Activated CD4-positive, alpha-beta T cell treated with anti-CD3 and anti-CD28 coated beads, Interleukin-2, Interleukin-4, amounts not matched to agents 100 ng/mL and 50 ng/mL, durations not matched to agents 16 hours and 8 hours (primary cell): ENCODE results near the gene SLC48A1.
"Not testable (repeated sequence)": the region's sequence is repeated elsewhere in the genome, so short reads cannot be mapped to it uniquely, and the experiment has no call there.

Experiments
- DNase-seq: peaks from one replicate; pipeline ENCODE4 v3.0.0-alpha.2; 2020; ENCODE audit warnings: low spot score

The SLC48A1 gene

DNA sequence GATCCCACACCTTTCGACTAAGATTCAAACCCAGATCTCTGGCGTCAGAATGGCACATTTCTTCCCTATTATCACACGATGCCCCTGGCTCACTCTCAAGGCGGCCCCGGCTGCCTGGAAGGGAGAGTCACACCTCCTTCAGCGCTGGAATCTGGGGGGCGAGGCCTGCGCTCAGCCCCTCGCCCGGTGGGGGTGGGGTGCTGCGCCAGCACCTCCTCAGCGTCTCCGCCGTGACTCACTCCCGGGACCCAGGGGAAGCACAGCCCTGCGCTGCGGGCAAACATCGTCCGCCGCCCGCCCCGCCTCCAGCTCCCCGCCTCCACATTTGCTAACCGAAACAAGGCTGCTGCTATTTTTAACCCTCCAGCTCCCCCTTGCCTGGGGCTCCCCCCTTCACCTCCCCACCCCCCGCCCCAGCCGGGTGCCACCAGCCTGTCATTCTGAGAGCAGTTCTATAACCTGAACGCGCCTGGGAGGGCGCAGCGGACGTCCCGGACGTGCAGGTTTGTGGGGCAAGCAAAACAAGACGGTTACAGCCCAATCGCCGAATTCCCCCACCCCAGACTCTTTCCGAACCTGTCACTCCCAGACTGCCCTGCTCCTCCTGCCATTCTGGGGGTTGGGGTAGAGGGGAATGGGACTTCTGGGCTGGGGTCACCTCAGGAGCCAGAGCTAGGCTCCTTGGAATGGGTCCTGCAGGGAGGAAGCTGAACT is 39.9 kb downstream of the SLC48A1 start:
- peak; percentile 96 for DNase-seq

DNA sequence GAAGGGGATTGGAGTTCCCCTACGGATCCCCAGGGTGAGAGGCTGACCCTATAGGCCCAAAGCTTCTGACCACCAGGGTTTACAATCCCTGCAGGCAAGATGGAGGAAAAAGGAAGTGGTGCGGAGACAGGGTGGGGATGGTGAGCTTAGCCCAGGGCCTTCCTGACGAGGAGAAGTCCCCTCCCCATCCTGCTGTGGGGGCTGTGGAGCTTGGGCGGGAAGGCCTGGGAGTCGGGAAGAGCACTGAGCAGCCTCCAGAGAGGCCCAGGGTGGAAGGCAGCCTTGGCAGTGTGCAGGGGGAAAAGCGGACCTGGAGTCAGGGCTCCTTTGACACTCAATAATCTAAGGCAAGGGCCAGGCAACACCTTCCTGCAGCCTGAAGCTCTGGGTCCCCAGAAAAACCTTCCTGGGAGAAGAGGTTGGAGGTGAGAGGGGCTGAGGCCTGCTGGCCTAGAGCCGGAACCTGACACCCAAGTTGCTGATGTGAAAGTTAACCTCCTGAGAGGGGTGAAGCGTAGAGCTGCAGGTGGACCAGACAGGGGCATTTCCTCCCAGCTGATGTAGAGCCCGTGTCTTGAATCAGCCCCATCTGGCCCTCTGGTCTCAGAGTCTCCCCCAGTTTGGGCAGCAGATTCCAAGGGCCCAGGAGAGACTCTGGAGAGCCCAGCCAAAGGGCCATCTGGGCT is 40.6 kb downstream of the SLC48A1 start:
- DNase-seq = no peak

DNA sequence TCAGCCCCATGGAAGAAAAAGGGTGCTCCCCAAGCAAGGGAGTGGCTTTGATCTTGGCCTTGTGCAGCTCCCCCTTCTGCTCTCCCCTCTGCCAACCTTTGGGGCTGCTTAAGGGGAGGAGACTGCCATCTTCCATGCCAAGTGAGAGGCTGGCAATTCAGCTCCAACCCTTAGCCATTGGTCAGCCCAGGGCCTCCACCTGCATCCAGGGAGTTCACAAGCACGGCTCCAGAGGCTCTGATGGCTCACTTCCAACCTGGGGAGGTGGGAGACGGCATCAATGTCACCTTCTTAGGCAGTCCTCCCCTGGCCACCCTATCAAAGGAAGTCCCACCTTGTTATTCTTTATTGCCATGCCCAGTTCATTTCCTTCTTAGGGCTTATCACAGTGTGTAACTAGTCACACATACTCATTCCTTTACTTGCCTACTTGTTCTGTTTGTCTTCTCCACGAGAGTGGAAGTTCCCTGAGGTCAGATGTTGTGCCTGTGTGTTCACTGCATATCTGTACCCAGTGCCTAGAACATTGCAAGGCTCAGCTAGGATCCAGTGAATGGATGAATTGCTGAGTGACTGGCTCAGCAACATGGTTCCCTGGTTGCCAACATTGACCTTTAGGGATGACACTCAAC is 41.6 kb downstream of the SLC48A1 start:
- peak; percentile 70 for DNase-seq

DNA sequence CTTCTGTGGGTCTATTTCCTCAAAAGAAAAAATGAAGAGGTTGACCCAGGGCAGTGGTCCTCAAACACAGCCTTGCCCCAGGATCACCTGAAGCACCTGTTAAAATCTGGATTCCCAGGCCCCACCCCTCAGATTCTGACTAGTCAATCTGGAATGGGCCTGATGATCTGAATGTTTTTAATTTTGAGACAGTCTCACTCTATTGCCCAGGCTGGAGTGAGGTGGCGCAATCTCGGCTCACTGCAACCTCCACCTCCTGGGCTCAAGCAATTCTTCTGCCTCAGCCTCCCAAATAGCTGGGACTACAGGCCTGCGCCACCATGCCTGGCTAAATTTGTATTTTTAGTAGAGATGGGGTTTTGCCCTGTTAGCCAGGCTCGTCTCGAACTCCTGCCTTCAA is 42.4 kb downstream of the SLC48A1 start:
- DNase-seq = not testable (repeated sequence)

DNA sequence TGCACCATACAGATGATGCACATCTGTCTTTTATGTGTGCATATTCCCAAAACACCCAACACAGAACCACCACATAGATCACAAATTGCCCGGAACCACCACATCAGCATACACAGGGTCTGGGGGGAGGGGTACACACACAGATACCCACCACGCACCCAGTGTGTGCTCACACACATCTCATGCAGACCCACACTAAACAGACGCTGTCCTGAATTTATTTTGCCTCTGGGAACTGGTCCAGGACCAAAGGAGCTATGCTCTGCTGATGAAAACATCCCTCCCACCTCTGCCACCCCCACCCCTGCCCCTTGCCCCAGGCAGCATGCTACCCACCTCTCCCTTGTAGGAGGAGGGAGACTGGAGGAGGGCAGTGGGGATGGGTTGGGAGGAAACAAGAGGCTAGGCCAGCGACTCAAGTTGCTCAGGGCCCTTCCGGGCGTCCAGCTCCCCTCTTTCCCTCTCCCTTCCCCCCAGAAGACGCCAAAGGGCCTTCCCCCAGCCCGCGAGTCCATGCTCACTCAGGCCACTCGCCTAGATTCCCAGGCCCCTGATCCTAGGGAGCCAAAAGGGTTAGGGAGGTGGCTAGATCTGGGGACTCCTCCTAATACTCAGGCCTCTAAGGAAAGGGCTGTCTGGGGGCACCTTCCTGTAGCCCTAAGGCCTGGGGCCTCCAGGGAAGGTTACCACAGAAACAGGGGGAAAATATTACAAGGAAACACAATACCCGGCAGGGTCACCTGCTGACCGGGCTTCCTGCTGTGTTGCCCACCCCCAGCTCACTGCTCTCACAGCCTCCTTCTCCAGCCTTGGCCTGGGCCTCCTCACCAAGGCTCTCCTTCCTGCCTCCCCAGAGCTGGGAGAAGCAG is 43.6 kb downstream of the SLC48A1 start:
- DNase-seq = no peak

DNA sequence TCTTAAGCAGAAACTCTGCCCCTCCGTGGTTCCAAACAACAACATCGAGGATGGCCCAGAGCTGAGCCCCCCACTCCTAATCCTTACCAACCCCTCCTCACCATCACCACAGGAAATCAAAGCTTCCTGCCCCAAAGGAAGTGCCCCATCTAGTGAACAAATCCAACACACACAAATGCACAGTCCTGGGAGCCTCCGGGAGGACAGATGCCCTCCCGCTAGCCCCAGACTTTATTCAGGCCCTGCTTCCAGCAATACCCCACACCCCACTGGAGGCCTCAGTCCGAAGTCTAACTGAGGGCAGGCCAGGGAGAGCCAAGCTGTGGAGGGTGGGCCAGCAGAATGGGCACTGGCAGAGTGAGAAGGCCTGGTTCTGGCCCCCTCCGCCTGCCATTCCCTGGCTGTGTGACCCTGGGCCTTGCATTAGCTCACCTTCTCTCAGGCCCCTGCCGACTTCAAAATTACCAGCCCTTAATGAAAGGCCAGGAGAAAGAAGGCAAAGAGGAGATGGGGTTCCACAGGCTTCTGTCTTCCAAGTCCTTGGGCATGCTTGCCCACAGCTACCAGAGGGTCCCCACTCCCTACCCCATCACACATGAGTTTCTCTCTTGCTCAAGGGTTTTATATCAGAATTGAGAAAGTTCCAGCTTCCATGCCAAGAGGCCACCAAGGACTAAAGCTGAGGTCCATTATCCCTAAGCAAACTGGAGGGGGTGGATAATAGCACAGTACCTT is 44.4 kb downstream of the SLC48A1 start:
- DNase-seq = no peak

DNA sequence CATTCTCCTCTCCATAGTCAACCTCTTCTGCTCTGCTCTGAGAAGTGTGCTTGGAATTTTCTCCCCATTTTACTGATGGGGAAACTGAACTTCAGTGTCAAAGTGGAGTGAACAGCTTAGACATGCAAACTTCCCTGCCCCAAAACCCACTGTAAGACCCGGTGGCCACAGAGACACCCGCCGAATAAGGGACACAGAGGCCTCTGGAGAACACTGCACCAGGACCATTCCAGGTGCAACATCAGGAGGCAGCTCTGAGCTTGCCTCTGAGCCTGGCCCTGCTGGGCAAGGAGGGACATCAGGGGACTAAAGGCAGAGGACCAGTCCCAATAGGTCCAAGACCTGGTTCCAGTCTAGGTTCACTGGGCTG is 45.0 kb downstream of the SLC48A1 start:
- DNase-seq = no peak

DNA sequence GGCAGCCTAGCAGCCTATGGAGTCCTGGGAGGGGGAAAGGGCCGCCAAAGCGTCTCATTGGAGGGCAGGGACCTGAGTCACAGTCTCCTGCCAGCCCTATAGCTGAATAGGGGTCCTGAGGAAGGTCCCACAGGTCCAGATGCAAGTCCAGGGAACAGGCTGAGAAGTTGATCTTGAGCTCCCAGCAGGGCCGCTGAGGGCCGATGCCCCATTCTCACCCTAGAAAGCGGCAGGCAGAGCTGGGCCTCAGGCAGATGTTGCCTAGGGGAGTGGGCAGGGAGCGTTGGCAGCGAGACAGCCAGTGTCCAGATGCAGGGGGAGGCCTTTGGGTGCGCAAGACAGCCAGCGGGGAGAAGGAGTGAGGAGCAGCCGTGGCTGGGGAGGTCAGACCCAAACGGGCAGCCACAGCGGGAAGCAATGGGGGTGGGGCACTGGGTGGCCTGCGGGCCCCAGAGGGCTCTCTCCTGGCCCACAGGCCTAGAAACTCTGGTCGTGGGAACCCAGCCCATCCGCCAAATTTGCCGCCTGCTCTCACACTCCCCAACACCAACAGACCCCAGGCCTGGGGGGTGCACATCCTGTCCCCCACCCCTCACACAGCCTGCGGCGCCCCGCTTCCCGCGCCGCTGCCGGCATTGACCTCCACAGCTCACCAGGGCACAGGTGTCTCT is 45.6 kb downstream of the SLC48A1 start:
- DNase-seq = no peak

DNA sequence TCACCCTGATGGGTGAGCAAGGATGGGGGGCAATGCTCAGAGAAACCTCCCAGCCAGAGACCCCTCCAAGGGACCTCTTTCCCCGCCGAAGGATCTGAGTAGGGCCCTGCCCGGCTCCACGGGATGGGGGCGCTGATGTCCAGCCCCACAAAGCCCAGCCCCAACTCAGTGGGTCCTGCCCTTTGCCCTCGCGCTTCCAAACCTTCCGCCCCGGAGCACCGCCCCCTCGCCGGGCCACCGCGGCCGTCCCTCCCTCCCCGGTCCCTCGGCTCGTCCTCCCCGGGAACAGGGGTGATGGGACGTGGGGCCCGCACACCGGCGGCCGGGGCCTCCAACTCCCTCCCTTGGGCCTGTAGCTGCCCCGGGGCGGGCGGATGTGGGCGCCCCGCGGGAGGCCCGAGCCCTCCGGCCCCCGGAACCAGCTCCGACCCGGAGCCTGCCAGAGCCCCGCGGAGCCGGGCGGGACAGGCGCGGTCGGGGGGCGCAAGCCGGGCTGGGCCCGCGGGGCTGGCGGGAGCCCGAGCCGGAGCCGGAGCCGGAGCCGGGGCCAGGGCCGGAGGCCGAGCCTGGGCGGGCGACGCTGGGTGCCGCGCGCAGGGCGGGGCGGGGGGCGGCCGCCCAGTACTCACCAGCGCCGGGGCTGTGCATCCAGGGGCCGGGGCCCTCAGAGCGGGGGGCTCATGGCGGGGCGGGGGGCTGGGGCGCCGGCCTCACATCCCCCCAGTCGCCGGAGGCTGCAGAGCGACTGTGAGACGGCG is 46.3 kb downstream of the SLC48A1 start:
- DNase-seq = peak; percentile 67

DNA sequence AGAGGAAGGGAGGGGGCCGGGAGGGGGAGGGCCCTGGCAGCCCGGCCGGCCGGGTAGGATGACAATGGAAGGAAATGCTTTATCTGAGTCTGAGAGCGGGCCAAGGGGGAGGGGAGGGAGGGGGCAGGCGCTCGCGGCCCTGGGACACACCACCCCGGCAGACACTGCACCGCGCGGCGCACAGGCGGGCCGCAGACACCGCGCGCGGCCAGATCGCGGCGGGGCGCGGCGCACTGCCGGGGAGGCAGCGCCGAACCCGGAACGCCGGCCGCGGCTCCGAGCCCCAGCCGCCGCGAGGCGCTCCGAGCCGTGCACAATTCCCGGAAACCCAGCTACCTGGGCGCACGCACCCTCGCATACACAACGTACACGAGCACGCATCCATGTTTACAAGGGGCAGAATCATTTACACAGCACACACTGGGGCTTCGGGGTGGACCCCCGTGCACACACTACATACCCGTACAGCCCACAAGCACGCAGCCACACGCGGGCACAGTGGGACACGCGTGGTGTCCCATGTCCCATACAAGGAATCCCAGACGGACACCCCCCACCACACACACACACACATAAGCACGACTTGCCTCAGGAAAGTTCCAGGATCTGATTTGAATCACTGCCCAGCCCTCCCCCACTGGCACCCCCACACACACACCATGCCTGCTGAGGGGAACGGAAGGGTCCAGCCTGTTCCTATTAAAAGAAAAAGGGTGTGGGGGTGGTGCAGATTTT is 47.0 kb downstream of the SLC48A1 start, which contains the start of gene HDAC7:
TSS of gene HDAC7 (minus strand) at position 8 of the 735 bp plus-strand sequence. CDS start 118 bp downstream, outside the sequence.
- peak; percentile 80 for DNase-seq

DNA sequence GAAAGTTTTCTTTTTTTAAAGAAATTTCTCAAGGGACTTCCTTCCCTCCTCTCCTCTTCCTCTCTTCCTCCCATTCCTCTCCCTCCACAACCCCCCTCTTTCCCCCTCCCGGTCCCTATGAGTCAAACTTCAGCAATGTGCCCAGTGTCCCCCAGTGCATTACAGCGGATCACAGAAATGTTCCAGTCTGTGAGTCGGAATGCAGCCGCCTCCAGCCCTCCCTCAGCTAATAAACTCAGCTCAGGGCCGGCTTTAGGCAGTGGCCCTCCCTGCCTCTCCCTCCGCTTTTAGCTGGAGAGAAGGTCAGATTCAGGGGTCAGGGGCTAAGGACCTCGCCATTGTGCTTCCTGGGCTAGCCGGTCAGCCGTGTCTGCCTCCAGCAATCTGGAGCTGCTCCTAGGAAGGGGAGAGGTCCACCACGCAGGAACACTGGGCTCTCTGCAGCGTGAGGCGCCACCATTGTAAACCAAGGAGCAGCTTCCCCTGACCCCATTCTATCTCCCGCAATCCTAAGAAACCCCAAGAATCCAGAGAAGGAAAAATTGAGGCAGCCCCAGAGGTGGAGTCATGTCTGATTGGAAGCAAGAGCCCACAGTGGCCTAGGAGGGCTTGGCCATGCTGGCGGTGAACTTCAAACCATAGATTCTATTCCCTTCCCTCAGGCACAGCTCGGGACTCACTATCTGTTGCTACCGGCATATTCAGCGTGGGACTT is 47.8 kb downstream of the SLC48A1 start:
- DNase-seq = no peak

DNA sequence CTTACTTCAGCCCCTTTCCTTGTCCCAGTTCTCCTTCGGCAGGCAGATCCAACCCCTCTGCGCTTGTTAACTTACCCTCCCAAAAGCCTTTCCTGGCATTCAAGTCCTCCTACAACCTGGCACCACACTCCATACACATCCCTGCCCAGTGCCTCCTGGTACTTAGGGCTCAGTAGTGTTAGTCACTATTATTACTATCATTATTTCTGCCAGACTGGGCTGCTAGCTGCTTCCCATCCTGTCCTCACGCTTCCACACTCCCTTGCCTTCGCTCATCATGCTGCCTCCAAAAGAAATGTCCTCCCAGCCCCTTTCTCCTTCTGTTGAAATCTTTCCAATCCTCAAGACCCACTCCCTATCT is 48.3 kb downstream of the SLC48A1 start:
- no peak for DNase-seq

DNA sequence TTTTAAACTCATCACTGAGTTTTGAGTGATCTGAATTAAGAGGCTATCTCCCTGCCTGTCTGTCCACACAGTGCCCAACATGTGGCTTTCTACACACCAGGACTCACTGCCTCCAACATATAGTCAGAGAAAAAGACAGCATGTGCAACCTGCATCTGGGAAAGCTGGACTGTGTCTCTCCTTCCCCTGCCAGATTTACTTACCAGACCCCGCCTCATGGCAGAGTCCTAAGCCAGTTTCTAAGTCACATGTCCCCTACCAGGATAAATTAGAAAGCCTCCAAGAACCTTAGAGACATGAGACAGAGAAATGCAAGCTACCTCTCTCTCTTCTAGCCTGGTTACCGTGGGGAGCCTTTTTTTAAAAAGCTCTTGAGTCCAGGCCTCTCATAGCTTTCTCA is 49.4 kb downstream of the SLC48A1 start:
- no peak for DNase-seq

DNA sequence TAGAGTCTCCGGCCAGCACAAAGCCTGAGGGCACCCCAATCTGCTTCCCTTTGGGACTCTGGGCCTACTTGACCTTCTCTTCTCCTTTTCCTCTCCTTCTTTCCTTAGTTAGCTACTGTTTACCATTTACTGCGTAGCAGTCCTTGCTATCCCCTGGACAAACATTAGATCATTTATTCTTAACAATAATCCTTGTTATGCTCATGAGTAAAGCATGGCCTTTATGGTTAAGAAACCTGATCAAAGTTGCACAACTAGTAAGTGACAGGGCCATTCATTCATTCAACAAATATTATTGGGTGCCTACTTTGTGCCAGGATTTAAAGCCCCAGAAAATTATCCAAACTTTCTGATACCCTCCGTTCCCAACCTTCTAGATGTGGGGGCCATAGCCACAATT is 49.8 kb downstream of the SLC48A1 start:
- DNase-seq = no peak

DNA sequence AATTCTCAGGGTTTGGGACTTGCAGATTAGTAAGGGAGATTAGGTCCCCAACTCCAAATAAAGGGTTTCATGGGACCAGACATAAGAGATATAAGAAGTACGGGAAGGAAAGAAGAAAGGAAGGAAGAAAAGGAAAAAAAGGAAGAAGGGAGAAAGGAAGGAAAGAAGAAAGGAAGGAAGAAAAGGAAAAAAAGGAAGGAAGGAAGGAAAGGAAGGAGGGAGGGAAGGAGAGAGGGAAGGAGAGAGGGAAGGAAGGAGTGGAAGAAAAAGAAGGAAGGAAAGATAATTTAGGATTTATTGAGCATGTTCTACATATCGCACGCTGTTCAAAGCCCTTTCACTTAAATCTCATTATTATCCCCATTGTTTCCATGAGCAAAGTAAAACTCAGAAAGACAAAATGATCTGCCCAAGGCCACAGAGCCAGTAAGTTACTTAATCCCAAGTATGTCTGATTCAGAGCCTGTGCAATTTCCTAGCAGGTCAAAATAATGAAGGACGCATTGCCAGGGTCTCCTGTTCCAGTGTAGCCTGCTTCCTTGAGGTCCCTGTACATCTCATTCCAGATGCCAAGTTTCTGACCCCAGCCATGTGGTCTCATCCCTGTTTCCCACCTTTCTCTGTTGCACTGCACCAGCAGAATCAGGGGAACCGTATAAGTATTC is 50.5 kb downstream of the SLC48A1 start:
- no peak for DNase-seq

DNA sequence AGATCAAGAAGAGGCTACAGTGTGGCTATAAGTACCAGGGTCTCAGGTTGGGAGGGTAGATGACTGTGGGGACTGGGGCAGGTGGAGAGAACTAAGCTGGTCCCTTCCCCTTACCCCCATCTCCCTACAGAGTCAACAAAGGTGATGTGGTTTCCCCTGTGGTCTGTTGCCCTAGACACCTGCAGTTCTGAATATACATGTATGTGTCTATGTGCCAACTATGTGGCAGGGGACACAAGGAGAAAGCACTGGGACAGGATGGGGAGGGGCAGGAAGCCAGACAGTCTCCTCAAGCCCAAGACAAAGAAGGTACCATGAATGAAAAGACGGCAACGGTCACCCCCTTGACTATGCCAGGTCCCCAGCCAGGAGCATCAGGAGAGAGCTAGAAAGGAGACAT is 51.2 kb downstream of the SLC48A1 start:
- no peak for DNase-seq

DNA sequence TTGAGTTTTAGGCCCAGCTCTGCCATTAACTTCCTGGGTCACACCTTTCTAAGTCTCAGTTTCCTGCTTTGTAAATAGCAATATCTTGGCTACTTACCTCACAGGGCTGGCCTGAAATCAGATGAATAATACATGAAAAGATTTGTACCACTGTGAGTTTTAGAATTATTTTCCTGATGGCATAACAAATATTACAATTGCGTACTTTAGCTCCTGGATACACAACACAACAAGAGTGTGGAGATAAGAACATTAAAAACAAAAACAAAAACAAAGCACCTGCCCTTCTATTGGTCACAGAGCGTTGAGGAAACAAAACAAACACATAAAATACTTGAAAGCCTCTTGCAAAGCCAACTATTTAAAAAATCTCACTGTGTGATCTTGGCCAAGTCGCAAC is 51.6 kb downstream of the SLC48A1 start:
- no peak for DNase-seq

DNA sequence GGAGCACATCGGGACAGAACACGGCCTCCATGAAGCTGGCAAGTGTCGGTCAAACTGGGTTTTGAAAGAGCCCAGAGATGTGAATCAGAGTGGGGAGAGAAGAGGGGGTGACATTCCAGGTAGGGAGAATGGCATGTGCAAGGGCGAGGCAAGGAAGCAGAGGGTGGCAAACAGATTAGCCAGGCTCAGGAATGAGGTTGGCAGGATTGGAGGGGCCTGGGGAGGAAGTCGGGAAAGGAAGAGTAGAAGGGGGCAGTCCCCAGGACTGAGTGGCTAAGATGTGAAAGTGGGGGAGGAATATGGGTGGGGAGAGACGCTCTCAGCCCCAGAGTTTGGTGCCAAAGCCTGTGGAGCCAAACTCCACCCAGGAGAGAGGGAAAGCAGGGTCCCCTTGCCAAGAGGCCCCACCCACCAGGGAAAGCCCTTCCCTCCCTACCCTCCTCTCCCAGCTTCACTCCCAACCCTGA is 52.2 kb downstream of the SLC48A1 start:
- no peak for DNase-seq
